ENCODE results near the gene ZNF724.

DNA sequence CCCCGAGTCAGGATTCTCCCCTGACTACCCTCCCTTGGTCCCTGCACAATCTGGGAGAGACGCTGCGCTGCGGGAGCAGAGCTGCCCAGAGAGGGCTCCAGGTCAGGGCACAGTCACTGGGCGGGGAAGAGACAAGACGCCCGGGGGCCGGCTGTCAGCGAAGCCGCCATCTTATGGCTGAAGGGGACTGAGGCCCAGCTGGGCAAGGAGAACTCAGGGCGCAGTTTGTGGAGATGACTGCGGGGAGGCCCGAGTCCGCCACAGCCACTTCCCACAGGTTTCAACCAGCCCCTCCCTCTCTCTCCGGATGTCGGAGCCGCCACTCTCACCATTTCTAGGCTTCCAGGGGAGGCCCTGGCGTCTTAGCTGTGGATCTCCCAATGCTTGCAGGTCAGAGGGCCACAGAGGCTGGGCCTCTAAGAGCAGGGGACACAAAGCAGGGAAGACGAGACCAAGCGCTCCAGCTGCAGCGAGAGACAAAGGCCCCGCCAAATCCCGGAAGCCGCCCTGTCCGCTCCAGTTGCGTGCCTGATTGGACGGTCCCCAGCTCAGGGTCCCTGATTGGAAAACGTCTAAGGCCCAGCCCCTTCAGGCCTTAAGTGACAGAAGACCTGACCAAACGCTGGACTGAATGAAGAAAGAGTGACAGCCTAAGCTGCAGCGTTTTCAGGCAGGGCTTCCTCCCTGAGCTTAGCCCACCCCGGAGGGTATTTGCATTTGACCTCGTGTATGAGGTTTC, at the start of gene ZNF724:
- peak in 1 of 2 donors; percentile 11 for TF ChIP-seq POLR2A (IDR thresholded peaks at IDR 0.05)
- TF ChIP-seq, protein P1, sequence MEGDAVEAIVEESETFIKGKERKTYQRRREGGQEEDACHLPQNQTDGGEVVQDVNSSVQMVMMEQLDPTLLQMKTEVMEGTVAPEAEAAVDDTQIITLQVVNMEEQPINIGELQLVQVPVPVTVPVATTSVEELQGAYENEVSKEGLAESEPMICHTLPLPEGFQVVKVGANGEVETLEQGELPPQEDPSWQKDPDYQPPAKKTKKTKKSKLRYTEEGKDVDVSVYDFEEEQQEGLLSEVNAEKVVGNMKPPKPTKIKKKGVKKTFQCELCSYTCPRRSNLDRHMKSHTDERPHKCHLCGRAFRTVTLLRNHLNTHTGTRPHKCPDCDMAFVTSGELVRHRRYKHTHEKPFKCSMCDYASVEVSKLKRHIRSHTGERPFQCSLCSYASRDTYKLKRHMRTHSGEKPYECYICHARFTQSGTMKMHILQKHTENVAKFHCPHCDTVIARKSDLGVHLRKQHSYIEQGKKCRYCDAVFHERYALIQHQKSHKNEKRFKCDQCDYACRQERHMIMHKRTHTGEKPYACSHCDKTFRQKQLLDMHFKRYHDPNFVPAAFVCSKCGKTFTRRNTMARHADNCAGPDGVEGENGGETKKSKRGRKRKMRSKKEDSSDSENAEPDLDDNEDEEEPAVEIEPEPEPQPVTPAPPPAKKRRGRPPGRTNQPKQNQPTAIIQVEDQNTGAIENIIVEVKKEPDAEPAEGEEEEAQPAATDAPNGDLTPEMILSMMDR (IDR thresholded peaks at IDR 0.05): peak in 1 of 5 experiments; percentile 22

Data from tibial nerve (tissue), 3 donors.